ENCODE results near the gene SLC24A3. TPM values are rescaled to one million over a fixed set of nuclear protein-coding genes. Genes with fewer than 3 reads are reported as not detected.

SLC24A3 gene
- total and polyA plus RNA-seq, 2 experiments from 2014 or later: 0.81 to 2.5 TPM

DNA sequence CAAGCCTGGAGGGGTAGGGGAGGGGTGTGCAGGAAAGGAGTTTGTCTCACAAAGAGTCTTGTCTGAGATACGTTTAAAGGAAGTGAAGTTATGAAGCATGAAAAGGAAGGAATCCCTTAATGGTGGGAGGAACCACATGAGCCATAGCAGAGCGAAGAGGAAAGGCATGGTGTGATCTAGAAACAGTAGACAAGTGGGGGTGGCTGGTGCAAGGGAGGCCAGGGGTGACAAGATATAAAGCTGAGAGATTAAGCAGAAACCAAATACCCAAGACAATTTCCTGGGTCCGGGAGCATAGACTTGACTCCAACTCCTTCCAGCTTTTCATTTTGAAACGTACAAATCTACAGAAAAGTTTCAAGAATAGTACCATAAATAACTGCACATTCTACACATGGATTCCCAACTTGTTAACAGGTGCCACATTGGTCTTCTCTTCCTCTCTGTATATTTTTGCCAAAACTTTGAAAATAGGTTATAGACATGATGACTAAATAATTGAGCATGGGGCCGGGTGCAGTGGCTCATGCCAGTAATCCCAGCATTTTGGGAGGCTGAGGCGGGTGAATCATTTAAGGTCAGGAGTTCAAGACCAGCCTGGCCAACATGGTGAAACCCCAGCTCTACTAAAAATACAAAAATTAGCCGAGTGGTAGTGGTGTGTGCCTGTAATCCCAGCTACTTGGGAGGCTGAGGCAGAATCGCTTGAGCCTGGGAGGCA is 211.6 kb downstream of the SLC24A3 start (continued):
- no peak for TF ChIP-seq ZNF462 (CRISPR knock-in tag; IDR thresholded peaks at IDR 0.05)
- no peak for TF ChIP-seq POLR2AphosphoS5 (IDR thresholded peaks at IDR 0.05; ENCODE audit: low read depth)
- no peak for TF ChIP-seq STAT1 (IDR thresholded peaks at IDR 0.05; ENCODE audit: unreplicated experiment)
- no peak for TF ChIP-seq NANOG (IDR thresholded peaks at IDR 0.05; ENCODE audit: borderline replicate concordance)
- TF ChIP-seq ZNF331 (CRISPR knock-in tag; IDR thresholded peaks at IDR 0.05; ENCODE audit: low read depth): no peak
- TF ChIP-seq JUNB (IDR thresholded peaks at IDR 0.05; ENCODE audit: unreplicated experiment): no peak
- TF ChIP-seq EZH2phosphoT487 (IDR thresholded peaks at IDR 0.05; ENCODE audit: unreplicated experiment): no peak
- TF ChIP-seq, protein P1, sequence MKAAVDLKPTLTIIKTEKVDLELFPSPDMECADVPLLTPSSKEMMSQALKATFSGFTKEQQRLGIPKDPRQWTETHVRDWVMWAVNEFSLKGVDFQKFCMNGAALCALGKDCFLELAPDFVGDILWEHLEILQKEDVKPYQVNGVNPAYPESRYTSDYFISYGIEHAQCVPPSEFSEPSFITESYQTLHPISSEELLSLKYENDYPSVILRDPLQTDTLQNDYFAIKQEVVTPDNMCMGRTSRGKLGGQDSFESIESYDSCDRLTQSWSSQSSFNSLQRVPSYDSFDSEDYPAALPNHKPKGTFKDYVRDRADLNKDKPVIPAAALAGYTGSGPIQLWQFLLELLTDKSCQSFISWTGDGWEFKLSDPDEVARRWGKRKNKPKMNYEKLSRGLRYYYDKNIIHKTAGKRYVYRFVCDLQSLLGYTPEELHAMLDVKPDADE (IDR thresholded peaks at IDR 0.05): no peak
- TF ChIP-seq REST (IDR thresholded peaks at IDR 0.05; ENCODE audit: unreplicated experiment): no peak
